BLaER1 (cell line): ENCODE results near the gene UNC5B.
A peak's percentile ranks its signal among the peaks of the same experiment; 100 is the strongest.

Experiments used
- H3K27ac ChIP-seq: shearing (Covaris generic); formaldehyde crosslinking; 2 replicates; pipeline ENCODE4 v1.8.1; 2022
- H3K27me3 ChIP-seq: shearing (Covaris generic); formaldehyde crosslinking; 2 replicates; pipeline ENCODE4 v1.8.1; 2022
- H3K36me3 ChIP-seq: shearing (Covaris generic); formaldehyde crosslinking; 2 replicates; pipeline ENCODE4 v1.8.1; 2022
- H3K4me1 ChIP-seq: shearing (Covaris generic); formaldehyde crosslinking; 2 replicates; pipeline ENCODE4 v1.8.1; 2022
- H3K4me2 ChIP-seq: shearing (Covaris generic); formaldehyde crosslinking; 2 replicates; pipeline ENCODE4 v1.8.1; 2022
- H3K4me3 ChIP-seq: shearing (Covaris generic); formaldehyde crosslinking; 2 replicates; pipeline ENCODE4 v1.8.1; 2022
- H3K9ac ChIP-seq: shearing (Covaris generic); formaldehyde crosslinking; 2 replicates; pipeline ENCODE4 v1.8.1; 2022
- H3K9me3 ChIP-seq: shearing (Covaris generic); formaldehyde crosslinking; 2 replicates; pipeline ENCODE4 v1.8.1; 2022
- H4K20me1 ChIP-seq: shearing (Covaris generic); formaldehyde crosslinking; 2 replicates; pipeline ENCODE4 v1.8.1; 2022
- Cebpa-rat ChIP-seq: shearing (Covaris generic); IDR thresholded peaks from 2 replicates; pipeline ENCODE4 v1.8.1; 2022

UNC5B gene

DNA sequence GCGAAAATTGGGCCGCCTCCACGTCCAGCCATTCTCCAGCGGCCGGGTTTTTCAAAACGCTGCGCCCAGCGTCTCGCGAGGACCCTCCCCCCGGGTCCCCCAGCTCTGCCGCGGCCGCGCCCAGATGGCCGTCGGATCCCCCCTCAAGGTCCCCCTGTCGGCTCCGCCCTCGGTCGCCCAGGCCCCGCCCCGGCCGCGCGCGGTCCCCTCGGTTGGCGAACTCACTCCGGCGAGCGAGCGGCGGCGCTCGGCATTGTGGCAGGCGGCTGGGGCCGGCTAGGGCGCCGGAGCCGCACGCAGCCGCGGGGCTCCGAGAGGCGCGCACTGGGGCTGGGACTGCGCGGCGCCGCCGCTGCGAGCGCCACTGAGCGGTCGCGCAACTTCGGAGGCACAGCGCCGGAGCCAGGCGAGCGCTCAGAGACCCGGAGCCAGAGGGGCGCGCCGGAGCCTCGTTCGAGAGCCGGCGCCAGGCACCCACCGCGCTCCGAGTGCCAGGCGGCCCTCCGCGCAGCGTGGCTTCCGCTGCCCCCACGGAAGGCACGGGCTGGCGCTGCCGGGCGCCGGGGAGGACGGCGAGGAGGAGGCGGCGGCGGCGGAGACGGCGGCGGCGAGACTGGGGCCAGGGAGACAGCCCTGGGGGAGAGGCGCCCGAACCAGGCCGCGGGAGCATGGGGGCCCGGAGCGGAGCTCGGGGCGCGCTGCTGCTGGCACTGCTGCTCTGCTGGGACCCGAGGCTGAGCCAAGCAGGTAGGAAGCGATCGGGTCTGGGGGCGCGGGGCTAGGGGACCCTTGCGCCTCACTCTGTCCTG is at the start of gene UNC5B:
Gene UNC5B (plus strand): TSS at position 253 of the 809 bp plus-strand sequence. CDS start 416 bp downstream, at position 669.
- peak within 1 kb of the TSS; percentile 58 for H3K9ac ChIP-seq
- no peak for TF ChIP-seq Cebpa-rat
- no peak within 1 kb of the TSS for H3K27ac ChIP-seq

DNA sequence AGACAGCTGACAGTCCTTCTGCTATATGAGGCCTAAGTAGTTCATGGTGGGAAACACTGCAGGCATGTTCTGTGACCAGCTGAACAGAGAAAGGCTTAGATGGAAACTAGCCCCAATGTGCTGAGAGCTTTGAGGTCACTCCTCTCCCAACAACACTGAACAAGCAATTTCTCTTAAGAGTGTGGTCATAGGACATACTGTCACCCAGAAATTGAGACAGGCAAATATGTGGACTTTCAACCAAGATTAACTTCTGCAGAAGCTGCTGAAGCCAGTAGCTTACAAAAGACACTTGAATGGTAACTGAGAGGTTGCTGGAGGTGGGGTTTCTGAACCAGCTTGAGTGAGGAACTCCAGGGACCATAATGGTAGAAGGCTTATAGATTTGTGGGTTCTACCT is 38.9 kb upstream of the UNC5B start:
- Histone ChIP-seq H3K9ac (no peak overlapping the region), H3K36me3 (no peaks in the 10 kb centered on the region), H3K27ac (no peak overlapping the region), H3K4me1 (peaks cover 8% of the 10 kb centered on the region), H3K4me2 (no peak overlapping the region), H3K27me3 (no peaks in the 10 kb centered on the region), H3K4me3 (no peak overlapping the region), H3K9me3 (no peaks in the 10 kb centered on the region), H4K20me1 (no peaks in the 10 kb centered on the region)
- no peak for TF ChIP-seq Cebpa-rat

More for the DNA sequence above, at the start of gene UNC5B:
- Histone ChIP-seq H4K20me1 (peaks cover 33% of the 10 kb centered on the region), H3K4me3 (peak within 1 kb of the TSS; percentile 71), H3K9me3 (no peaks in the 10 kb centered on the region), H3K27me3 (peaks cover 86% of the 10 kb centered on the region), H3K4me1 (peaks cover 33% of the 10 kb centered on the region), H3K4me2 (peak within 1 kb of the TSS; percentile 98), H3K36me3 (no peaks in the 10 kb centered on the region)

DNA sequence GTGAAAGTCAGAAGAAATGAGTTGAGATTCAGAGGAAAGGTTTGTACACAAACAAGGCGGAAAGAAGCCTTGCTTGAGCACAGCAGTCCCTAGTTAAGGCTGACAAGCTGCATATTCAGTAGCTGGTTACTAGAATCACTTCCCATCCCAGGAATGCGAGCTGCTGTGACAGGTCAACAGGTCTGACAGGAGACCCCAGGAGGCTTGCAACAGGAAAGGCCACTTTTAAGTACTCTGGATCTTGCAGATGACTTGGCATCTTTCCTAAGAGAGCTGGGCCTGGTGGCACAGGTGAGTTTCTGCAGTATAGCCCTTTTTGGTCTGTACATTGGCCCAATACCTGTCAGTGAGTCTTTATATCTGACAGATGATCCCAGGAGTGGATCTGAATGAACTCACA is 35.7 kb upstream of the UNC5B start:
- Histone ChIP-seq H3K4me2 (no peak overlapping the region), H3K4me1 (no peaks in the 10 kb centered on the region), H3K27me3 (no peaks in the 10 kb centered on the region), H3K9ac (no peak overlapping the region), H4K20me1 (no peaks in the 10 kb centered on the region), H3K27ac (no peak overlapping the region), H3K4me3 (no peak overlapping the region), H3K36me3 (no peaks in the 10 kb centered on the region), H3K9me3 (no peaks in the 10 kb centered on the region)
- TF ChIP-seq Cebpa-rat, result no peak

DNA sequence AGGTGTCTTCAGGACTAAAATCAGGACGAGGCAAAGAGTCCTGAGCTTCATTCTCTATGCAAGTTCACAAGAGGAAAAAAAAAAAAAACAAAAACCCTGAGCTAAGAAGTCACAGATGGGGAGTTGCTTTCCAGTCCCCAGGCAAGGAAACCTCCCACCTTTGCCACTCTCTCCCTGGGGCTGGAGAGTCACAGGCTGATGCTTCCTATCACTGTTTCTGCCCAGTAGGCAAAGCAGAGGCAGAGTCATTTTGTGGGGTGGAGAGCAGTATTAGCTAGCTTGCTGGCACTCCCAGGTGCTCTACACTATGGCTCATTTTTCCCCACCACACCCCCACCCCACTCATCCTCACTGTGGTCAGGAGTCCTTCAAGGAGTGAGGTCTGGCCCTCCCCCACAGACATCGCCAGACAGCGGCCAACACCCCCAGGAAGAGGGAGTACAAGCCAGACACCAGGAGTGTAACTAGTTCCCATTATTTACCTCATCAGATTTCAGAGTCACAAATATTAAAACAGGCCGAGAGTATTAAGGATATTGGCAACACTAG is 34.6 kb upstream of the UNC5B start:
- no peak overlapping the region for H3K9ac ChIP-seq
- H3K27me3 ChIP-seq, result no peaks in the 10 kb centered on the region
- no peaks in the 10 kb centered on the region for H3K9me3 ChIP-seq
- H3K27ac ChIP-seq, result no peak overlapping the region
- no peak overlapping the region for H3K4me3 ChIP-seq
- no peak overlapping the region for H3K4me2 ChIP-seq
- no peaks in the 10 kb centered on the region for H3K36me3 ChIP-seq
- H4K20me1 ChIP-seq, result no peaks in the 10 kb centered on the region
- TF ChIP-seq Cebpa-rat, result no peak
- H3K4me1 ChIP-seq, result no peaks in the 10 kb centered on the region

DNA sequence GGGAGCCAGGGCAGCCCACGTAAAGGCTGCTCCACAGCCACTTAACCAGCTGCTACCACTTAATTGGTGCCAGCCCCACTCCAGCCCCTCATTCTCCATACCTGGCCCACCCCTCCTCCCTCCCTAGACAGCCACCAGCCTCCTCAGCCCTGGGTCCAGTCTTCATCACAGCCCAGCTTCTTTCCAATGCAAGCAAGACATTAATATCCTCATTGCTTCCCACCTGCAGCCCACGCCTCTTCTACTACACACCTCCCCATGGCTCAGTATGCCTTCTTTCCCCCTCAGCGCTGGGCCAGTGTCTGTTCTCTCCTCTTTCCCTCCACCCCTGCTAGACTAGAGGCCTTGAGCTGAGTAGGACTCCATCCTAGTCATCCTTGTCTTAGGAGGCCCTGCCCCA is 33.5 kb upstream of the UNC5B start:
- no peak overlapping the region for H3K4me3 ChIP-seq
- no peaks in the 10 kb centered on the region for H4K20me1 ChIP-seq
- H3K27ac ChIP-seq, result no peak overlapping the region
- no peaks in the 10 kb centered on the region for H3K36me3 ChIP-seq
- H3K4me1 ChIP-seq, result no peaks in the 10 kb centered on the region
- H3K9ac ChIP-seq, result no peak overlapping the region
- H3K9me3 ChIP-seq, result no peaks in the 10 kb centered on the region
- no peak for TF ChIP-seq Cebpa-rat
- no peaks in the 10 kb centered on the region for H3K27me3 ChIP-seq
- H3K4me2 ChIP-seq, result no peak overlapping the region

DNA sequence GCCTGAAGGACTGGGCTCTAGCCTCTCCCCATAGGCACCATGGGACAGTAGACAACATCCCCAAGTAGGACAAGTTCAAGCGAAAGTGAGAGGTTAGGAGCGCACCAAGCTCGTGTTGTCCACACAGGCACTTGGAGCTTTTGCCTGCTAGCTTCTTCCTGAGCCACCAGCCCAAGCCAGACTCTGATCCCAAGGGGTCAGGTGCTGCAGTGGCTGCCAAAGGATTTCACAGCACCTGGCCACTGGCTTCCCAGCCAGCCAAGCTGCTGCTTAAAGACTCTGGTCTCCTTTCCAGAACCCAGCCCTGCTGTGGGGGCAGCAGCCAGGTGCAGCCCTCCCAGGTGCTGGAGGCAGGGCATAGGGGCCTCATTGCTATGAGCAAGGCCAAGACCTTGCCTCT is 33.0 kb upstream of the UNC5B start:
- Histone ChIP-seq H3K27me3 (no peaks in the 10 kb centered on the region), H3K9me3 (no peaks in the 10 kb centered on the region), H3K4me1 (0 out of 2 replicates have a peak, but pooled peaks cover 4% of the 10 kb centered on the region), H3K4me3 (no peak overlapping the region), H3K9ac (no peak overlapping the region), H3K4me2 (no peak overlapping the region), H3K36me3 (no peaks in the 10 kb centered on the region), H3K27ac (no peak overlapping the region), H4K20me1 (no peaks in the 10 kb centered on the region)
- no peak for TF ChIP-seq Cebpa-rat

DNA sequence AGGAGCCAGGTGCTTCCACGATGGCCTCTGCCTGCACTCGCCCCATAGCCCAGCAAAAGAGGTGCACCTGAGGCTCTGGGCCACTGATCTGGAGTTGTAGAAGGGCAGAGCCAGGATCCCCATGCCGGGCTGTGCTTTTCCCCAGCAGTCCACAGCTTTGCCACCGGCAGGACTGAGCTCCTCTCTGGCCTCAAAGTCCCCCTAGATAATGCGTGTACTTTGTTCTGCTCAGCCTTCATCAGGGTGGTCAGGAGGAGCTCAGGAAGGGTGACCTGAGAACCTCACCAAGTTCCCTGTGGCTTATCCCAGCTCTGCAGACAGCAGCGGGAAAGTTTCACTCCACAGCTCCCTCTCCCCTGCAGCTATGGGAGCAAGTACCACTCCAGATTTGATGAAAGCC is 27.9 kb upstream of the UNC5B start:
- H3K4me3 ChIP-seq, result no peak overlapping the region
- H3K9ac ChIP-seq, result no peak overlapping the region
- H3K4me2 ChIP-seq, result no peak overlapping the region

DNA sequence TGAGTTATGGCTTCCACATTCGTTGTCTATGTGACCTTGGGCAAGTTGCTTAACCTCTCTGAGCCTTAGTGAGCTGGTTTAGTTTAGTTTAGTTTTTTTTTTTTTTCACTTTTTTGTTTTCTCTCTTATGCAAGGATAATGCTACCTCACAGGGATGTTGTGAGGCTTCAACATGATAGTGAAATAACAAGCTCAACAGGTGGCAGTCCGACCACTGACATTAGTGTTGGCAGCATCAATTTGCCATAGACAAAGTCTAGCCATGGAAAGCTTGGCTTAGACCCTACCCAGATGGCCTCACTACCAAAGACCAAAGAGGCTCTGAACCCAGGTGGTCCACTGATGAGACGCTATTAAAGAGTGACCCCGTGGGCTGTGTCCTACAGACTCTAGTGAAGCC is 27.2 kb upstream of the UNC5B start:
- no peaks in the 10 kb centered on the region for H3K27me3 ChIP-seq
- no peak overlapping the region for H3K4me2 ChIP-seq
- H3K9ac ChIP-seq, result no peak overlapping the region
- H3K36me3 ChIP-seq, result no peaks in the 10 kb centered on the region
- no peaks in the 10 kb centered on the region for H3K9me3 ChIP-seq
- no peaks in the 10 kb centered on the region for H4K20me1 ChIP-seq
- H3K27ac ChIP-seq, result no peak overlapping the region
- no peak overlapping the region for H3K4me3 ChIP-seq
- peaks cover 19% of the 10 kb centered on the region for H3K4me1 ChIP-seq
- no peak for TF ChIP-seq Cebpa-rat

More for the DNA sequence above, 27.9 kb upstream of the UNC5B start:
- Histone ChIP-seq H3K36me3 (no peaks in the 10 kb centered on the region), H3K27ac (no peak overlapping the region), H3K4me1 (peaks cover 19% of the 10 kb centered on the region), H3K9me3 (no peaks in the 10 kb centered on the region), H4K20me1 (no peaks in the 10 kb centered on the region), H3K27me3 (no peaks in the 10 kb centered on the region)
- TF ChIP-seq Cebpa-rat, result no peak

DNA sequence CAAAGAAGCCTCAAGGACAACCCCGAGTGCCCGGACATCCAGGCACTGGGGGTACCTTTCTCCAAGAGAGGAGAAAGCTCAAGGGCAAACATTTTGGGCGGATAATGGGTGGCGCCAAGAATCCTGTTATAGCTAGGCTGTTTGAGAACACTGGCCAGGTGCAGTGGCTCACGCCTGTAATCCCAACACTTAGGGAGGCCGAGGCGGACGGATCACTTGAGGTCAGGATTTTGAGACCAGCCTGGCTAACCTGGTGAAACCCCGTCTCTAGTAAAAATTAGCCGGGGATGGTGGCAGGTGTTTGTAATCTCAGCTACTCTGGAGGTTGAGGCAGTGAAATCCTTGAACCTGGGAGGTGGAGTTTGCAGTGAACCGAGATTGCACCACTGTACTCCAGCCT is 25.2 kb upstream of the UNC5B start:
- Histone ChIP-seq H3K9me3 (no peaks in the 10 kb centered on the region), H3K27me3 (no peaks in the 10 kb centered on the region)
- TF ChIP-seq Cebpa-rat, result no peak

DNA sequence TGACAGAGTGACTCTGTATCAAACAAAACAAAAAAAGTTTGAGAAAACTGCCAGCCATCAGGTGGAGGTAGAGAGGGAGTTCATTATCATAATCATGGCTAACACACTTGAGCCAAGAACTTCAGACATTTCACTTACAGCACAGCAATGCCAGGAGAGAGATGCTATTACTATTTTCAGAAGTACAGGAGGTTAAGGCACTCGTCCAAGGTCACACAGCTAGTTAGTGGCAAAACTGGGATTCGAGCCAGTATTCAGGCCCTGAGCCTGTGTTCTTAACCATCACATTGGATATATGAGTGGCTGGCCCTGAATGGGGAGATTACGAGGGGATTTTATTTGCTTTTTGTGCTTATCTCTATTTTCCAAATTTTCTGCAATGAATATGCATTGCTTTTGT is 24.8 kb upstream of the UNC5B start:
- Histone ChIP-seq H3K36me3 (no peaks in the 10 kb centered on the region), H3K4me1 (peaks cover 19% of the 10 kb centered on the region), H3K4me2 (no peak overlapping the region), H3K9me3 (no peaks in the 10 kb centered on the region), H3K27me3 (no peaks in the 10 kb centered on the region), H4K20me1 (no peaks in the 10 kb centered on the region), H3K4me3 (no peak overlapping the region), H3K27ac (no peak overlapping the region), H3K9ac (no peak overlapping the region)
- no peak for TF ChIP-seq Cebpa-rat

More for the DNA sequence above, 25.2 kb upstream of the UNC5B start:
- no peak overlapping the region for H3K27ac ChIP-seq
- no peaks in the 10 kb centered on the region for H3K36me3 ChIP-seq
- H3K4me1 ChIP-seq, result peaks cover 19% of the 10 kb centered on the region
- no peak overlapping the region for H3K4me3 ChIP-seq
- H3K4me2 ChIP-seq, result no peak overlapping the region
- no peak overlapping the region for H3K9ac ChIP-seq
- no peaks in the 10 kb centered on the region for H4K20me1 ChIP-seq
